Measurements from ENCODE around the gene STOML1.
A peak's percentile ranks its signal among the peaks of the same experiment; 100 is the strongest.
"Not testable (repeated sequence)": the region's sequence is repeated elsewhere in the genome, so short reads cannot be mapped to it uniquely, and the experiment has no call there.

The STOML1 gene

DNA sequence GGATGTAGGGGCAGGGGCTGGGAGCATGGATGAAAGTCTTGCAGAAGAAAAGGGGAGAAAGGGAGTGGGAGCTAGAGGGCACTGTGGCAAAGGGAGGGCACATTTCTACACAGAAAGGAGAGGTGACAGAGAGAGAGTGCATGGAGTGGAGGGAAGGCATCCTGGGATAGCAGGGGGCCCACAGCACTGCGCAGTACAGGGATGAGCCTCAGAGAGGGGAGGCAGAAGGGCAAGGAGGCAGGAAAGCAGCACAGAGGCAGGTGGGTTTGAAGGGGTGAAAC lies 5.4 kb downstream of the STOML1 start:
- no peak for DNase-seq

GRCh38 chr15:73986055-73986775 lies 5.9 kb downstream of the STOML1 start:
- DNase-seq = no peak

- no peak for DNase-seq
Observed at GRCh38 chr15:73985101-73985873, 6.8 kb downstream of the STOML1 start.

DNA sequence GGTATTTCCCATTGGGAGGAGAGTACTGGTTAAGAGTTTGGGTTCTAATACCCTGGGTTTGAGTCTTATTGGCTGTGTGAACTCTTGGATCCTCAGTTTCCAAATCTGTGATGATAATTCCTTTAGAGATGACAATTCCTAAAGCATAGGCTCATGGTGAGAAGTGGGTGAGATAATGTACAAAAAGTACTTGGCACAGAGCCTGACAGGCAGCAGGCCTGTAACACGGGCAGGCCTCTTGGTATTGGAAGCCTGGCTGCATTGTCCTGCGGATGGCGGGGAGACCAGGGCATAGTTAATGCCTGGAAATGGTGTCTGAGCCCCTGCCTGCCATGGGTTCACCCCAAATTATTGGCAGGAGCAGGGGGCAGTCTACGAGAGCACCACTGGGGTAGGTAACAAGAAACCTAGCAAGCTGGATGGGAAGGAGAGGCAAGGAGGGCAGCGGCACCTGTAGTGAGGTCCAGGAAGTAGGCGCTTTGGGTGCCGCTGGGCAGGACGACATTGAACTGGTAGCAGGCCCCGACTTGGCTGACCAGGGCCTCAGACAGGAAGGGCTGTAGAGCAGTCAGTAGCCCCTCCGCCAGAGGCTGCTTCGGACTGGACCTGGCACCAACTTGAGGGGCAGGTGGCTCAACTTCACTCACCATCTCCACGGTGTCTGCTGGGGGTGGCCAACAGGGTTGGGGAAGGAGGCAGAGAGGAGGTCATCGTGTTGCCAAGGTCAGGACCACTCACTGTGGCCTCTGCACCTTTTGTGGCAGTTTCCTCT lies 7.7 kb downstream of the STOML1 start:
- no peak for DNase-seq

DNA sequence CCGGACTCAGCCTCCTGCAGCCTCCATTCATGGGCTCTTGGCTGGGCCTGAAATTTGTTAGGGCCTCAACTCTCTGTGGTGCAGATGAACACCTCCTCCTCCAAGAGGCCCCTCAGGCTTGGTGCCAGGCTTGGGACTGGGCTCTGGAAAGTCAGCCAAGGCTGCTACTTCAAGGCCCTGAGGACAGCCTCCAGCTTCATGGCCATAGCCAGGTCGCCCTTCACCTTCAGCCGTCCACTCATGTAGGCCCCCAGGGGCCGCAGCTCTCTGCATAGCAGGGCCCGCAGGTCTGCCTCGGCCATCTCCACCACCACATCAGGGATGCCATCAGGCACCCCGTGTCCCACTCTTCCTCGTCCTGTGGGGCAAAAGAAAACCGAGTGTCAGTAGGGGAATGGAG lies 8.3 kb downstream of the STOML1 start:
- DNase-seq = no peak

- DNase-seq = peak in 7 of 14 donors; percentile 22 to 80 (median 37)
Observed at GRCh38 chr15:73983211-73983727, 8.8 kb downstream of the STOML1 start.

- peak in 10 of 14 donors; percentile 7 to 86 (median 66) for DNase-seq
Observed at GRCh38 chr15:73982222-73982962, 9.7 kb downstream of the STOML1 start.

DNA sequence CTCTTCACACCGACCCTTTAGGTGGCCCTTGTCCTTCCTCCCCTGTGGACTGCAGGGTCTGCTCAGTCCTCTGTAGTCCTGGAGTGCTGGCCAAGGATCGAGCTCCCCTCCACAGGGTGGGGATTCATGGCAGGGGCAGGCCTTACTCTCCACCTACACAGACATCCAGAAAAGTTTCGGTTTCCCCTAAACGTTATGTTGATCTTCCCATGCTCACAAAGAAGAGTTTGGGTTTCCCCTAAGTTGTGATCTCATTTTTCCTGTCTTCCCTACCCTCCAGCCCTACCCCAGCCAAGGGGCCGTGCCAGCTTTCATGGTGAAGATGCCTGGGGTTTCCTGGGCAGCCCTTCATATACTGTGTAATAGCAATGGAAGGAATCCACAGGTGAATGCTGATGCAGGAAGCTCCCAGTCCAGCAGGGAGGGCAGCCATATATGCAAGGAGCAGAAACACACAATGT lies 10.3 kb downstream of the STOML1 start:
- DNase-seq = peak in 1 of 14 donors; percentile 50

GRCh38 chr15:73979636-73980035 lies 12.5 kb downstream of the STOML1 start:
- DNase-seq = no peak

GRCh38 chr15:73978896-73979295 lies 13.2 kb downstream of the STOML1 start:
- no peak for DNase-seq

DNA sequence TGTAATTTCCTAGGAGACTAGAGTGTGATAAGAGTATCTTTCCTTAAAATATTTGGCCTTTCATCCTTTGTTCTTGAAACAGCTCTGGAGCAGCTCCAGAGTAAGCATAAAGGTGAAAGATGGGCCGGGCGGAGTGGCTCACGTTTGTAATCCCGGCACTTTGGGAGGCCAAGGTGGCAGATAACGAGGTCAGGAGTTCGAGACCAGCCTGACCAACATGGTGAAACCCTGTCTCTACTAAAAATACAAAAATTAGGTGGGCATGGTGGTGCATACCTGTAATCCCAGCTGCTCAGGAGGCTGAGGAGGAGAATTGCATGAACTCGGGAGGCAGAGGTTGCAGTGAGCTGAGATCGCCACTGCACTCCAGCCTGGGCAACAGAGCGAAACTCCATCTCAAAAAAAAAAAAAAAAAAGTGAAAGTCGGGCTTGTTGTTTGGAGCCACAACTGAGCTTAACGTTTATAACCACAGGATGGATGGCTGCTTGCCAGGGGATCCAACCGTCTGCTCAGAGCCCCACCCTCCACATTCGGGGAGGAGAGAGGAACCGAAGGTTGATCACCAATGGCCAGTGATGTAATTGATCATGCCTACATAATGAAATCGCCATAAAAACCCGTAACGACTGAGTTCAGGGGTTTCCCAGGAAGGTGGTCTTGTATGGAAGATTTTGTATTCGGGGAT lies 16.5 kb downstream of the STOML1 start:
- DNase-seq = not testable (repeated sequence)

- DNase-seq = not testable (repeated sequence)
Observed at GRCh38 chr15:73973683-73974200, 18.4 kb downstream of the STOML1 start.

- DNase-seq = peak in 12 of 14 donors; percentile 16 to 67 (median 42)
Observed at GRCh38 chr15:73972984-73973682, 19.0 kb downstream of the STOML1 start.

DNA sequence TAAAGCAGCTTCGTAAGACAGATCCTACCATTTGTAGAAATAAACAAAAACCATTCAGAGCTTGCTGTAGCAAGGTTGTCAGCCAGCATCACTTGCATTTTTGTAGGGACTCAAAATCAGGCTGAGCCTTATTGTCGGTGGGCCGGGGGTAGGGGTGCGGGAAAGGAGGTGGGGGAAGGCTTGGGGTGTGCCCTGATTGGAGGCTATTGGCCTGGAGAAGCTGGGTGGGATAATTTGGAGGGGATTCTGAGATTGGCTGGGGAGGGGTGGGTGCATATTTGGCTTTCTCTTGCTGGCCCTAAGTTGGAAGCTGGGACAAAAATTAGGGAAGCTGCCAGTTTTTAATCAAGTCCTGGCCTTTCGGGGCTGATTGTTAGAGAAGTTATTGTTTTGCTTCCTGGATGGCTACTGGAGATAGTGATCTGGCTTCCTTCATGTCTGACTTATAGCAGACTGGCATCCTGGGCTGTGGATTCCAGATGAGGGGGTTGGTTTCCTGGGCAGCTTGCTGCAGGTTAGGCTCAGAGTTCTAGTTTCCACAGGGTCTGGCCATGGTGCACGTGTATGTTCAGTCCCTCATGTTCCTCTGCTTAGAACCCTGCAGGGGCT lies 22.8 kb downstream of the STOML1 start:
- no peak for DNase-seq

DNA sequence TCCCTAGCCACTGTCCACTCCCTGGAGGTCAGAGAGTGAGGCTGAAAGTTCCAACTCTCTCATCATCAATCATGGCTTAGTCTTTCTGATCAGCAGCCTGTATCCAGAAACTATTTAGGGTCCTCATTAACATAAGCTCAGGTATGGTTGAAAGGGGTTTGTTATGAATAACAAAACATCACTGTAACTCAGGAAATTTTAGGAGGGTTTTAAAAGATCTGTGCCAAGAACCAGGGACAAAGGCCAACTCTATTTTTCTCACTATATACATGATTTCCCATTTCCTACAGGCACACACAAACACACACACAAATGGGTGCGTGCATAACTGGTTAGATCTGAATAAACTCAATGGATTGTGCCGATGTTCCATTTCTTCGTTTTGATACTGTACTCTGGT lies 23.6 kb downstream of the STOML1 start:
- DNase-seq = no peak

DNA sequence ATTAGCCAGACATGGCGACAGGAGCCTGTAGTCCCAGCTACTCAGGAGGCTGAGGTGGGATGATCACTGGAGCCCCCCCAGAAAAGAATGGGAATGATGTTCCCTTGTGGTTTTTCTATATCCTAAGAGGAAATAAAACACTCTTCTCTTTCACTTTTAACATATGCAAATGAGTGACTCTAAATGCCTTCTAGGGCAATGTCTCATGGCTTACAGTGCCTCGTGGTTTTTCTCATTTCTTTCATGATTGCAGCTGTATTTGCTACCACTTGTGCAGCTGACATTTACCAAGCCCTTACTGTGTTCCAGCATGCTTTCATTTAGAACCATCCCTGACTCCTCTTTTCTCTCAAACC lies 26.4 kb downstream of the STOML1 start:
- DNase-seq = no peak

GRCh38 chr15:73965094-73965757 lies 26.9 kb downstream of the STOML1 start:
- DNase-seq = no peak

- peak in 12 of 14 donors; percentile 7 to 69 (median 34) for DNase-seq
Observed at GRCh38 chr15:73964736-73965093, 27.4 kb downstream of the STOML1 start.

GRCh38 chr15:73962433-73962832 lies 29.7 kb downstream of the STOML1 start:
- no peak for DNase-seq

Data from C1 segment of cervical spinal cord (tissue), 14 donors.